Suprapubic skin (tissue), 4 donors: ENCODE data around the gene KLHDC9.

Source experiments
- POLR2A ChIP-seq, 2 donors: fragments of 450-650 bp; IDR thresholded peaks; one replicate each; pipeline ENCODE4 v1.6.1; 2017; ENCODE audit warnings: antibody characterized with exemption in 2 of 2, mild to moderate bottlenecking in 2 of 2, moderate library complexity in 2 of 2
- POLR2AphosphoS5 ChIP-seq, 3 donors: sonication (generic); formaldehyde crosslinking; IDR thresholded peaks; one replicate each; pipeline ENCODE4 v1.6.1; 2017; ENCODE audit warnings: antibody characterized with exemption in 3 of 3
- TF ChIP-seq, protein P1 (sequence below), 2 donors: fragments of 200-600 bp in 1 of 2; fragments of 450-650 bp in 1 of 2; sonication (generic) in 1 of 2; IDR thresholded peaks; one replicate each; pipeline ENCODE4 v1.5.1; 2016 to 2019; ENCODE audit warnings: antibody characterized with exemption in 2 of 2, mild to moderate bottlenecking in 1 of 2, moderate library complexity in 1 of 2

DNA sequence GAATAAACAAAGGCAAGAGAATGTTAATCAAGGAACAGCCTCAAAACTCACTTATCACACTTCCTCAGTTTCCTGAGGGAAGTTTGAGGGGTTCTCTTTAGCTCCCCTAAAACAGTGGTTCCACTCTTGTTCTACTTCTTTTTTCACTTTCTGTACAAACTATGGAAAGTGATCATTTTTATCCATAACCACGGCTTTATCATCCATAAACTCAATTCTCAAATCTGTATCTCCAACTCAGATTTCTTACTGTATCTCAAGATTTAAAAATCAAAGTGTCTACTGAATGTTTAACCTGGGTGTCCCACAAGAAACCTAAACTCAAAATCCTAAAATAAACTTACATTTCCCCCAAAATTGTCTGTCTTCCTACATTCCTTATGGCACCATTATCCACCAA is 15.8 kb downstream of the KLHDC9 start:
- TF ChIP-seq, protein P1, sequence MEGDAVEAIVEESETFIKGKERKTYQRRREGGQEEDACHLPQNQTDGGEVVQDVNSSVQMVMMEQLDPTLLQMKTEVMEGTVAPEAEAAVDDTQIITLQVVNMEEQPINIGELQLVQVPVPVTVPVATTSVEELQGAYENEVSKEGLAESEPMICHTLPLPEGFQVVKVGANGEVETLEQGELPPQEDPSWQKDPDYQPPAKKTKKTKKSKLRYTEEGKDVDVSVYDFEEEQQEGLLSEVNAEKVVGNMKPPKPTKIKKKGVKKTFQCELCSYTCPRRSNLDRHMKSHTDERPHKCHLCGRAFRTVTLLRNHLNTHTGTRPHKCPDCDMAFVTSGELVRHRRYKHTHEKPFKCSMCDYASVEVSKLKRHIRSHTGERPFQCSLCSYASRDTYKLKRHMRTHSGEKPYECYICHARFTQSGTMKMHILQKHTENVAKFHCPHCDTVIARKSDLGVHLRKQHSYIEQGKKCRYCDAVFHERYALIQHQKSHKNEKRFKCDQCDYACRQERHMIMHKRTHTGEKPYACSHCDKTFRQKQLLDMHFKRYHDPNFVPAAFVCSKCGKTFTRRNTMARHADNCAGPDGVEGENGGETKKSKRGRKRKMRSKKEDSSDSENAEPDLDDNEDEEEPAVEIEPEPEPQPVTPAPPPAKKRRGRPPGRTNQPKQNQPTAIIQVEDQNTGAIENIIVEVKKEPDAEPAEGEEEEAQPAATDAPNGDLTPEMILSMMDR (IDR thresholded peaks at IDR 0.05) = no peak
- TF ChIP-seq POLR2A (IDR thresholded peaks at IDR 0.05) = no peak
- TF ChIP-seq POLR2AphosphoS5 (IDR thresholded peaks at IDR 0.05) = no peak
